ENCODE measurements around the gene UACA. TPM values are rescaled to one million over a fixed set of nuclear protein-coding genes. Genes with fewer than 3 reads are reported as not detected.

The UACA gene
- total RNA-seq, 2 donors from 2014 or later: 2.5 to 3.6 TPM

GRCh38 chr15:70722266-70723121 lies 40.9 kb downstream of the UACA start:
- no peak for DNase-seq (ENCODE audit: low spot score)
- H3K4me1 Mint-ChIP-seq (ENCODE audit: low read depth in 2 of 2): no peaks in the 10 kb centered on the region
- H3K27me3 Mint-ChIP-seq: peaks cover 8 to 14% of the 10 kb centered on the region in 2 donors
- no peak overlapping the region for H3K27ac Mint-ChIP-seq
- H3K9me3 Mint-ChIP-seq: no peaks in the 10 kb centered on the region
- no peaks in the 10 kb centered on the region for H3K36me3 Mint-ChIP-seq
- H3K4me3 Mint-ChIP-seq: no peak overlapping the region
- ATAC-seq: no peak

GRCh38 chr15:70720228-70721016 lies 42.9 kb downstream of the UACA start:
- ATAC-seq: no peak
- H3K4me1 Mint-ChIP-seq (ENCODE audit: low read depth in 2 of 2): no peaks in the 10 kb centered on the region
- H3K9me3 Mint-ChIP-seq: no peaks in the 10 kb centered on the region
- peaks cover 6 to 9% of the 10 kb centered on the region in 2 donors for H3K27me3 Mint-ChIP-seq
- no peak overlapping the region for H3K27ac Mint-ChIP-seq
- no peak overlapping the region for H3K4me3 Mint-ChIP-seq
- no peaks in the 10 kb centered on the region for H3K36me3 Mint-ChIP-seq
- no peak for DNase-seq (ENCODE audit: low spot score)

GRCh38 chr15:70717237-70717793 lies 46.0 kb downstream of the UACA start:
- Mint-ChIP-seq H3K36me3 (no peaks in the 10 kb centered on the region), H3K27me3 (peaks cover 8 to 20% of the 10 kb centered on the region in 2 donors), H3K9me3 (no peaks in the 10 kb centered on the region), H3K4me3 (no peak overlapping the region), H3K27ac (no peak overlapping the region), H3K4me1 (ENCODE audit: low read depth in 2 of 2) (peaks cover 2 to 3% of the 10 kb centered on the region in 2 donors)
- DNase-seq (ENCODE audit: low spot score) (no peak), ATAC-seq (no peak)

- Mint-ChIP-seq H3K9me3 (no peaks in the 10 kb centered on the region), H3K4me3 (no peak overlapping the region)
Observed at GRCh38 chr15:70715840-70716485, 47.4 kb downstream of the UACA start.

GRCh38 chr15:70714565-70714964 lies 48.8 kb downstream of the UACA start:
- DNase-seq (ENCODE audit: low spot score) (no peak), ATAC-seq (no peak)
- Mint-ChIP-seq H3K4me3 (no peak overlapping the region), H3K9me3 (no peaks in the 10 kb centered on the region), H3K27me3 (peaks cover 16 to 29% of the 10 kb centered on the region in 2 donors), H3K36me3 (no peaks in the 10 kb centered on the region), H3K27ac (no peak overlapping the region), H3K4me1 (ENCODE audit: low read depth in 2 of 2) (peaks cover 6 to 8% of the 10 kb centered on the region in 2 donors)

More at GRCh38 chr15:70715840-70716485, 47.4 kb downstream of the UACA start:
- H3K36me3 Mint-ChIP-seq: no peaks in the 10 kb centered on the region
- H3K27ac Mint-ChIP-seq: no peak overlapping the region
- ATAC-seq (no peak), DNase-seq (ENCODE audit: low spot score) (no peak)
- peaks cover 12 to 29% of the 10 kb centered on the region in 2 donors for H3K27me3 Mint-ChIP-seq
- H3K4me1 Mint-ChIP-seq (ENCODE audit: low read depth in 2 of 2): peaks cover 6 to 8% of the 10 kb centered on the region in 2 donors

- ATAC-seq: no peak
- no peak overlapping the region for H3K27ac Mint-ChIP-seq
- H3K27me3 Mint-ChIP-seq: peaks cover 16 to 29% of the 10 kb centered on the region in 2 donors
- H3K4me3 Mint-ChIP-seq: no peak overlapping the region
- no peaks in the 10 kb centered on the region for H3K36me3 Mint-ChIP-seq
- H3K9me3 Mint-ChIP-seq: no peaks in the 10 kb centered on the region
- no peak for DNase-seq (ENCODE audit: low spot score)
- H3K4me1 Mint-ChIP-seq (ENCODE audit: low read depth in 2 of 2): peaks cover 6 to 8% of the 10 kb centered on the region in 2 donors
Observed at GRCh38 chr15:70714015-70714414, 49.3 kb downstream of the UACA start.

- no peak overlapping the region for H3K27ac Mint-ChIP-seq
- H3K4me3 Mint-ChIP-seq: no peak overlapping the region
- H3K36me3 Mint-ChIP-seq: no peaks in the 10 kb centered on the region
- H3K27me3 Mint-ChIP-seq: peaks cover 21 to 29% of the 10 kb centered on the region in 2 donors
- peaks cover 6 to 8% of the 10 kb centered on the region in 2 donors for H3K4me1 Mint-ChIP-seq (ENCODE audit: low read depth in 2 of 2)
- no peaks in the 10 kb centered on the region for H3K9me3 Mint-ChIP-seq
- ATAC-seq (no peak), DNase-seq (ENCODE audit: low spot score) (no peak)
Observed at GRCh38 chr15:70712271-70712670, 51.1 kb downstream of the UACA start.

- Mint-ChIP-seq H3K9me3 (no peaks in the 10 kb centered on the region), H3K4me1 (ENCODE audit: low read depth in 2 of 2) (peaks cover 6 to 8% of the 10 kb centered on the region in 2 donors), H3K27me3 (peaks cover 29 to 30% of the 10 kb centered on the region in 2 donors), H3K27ac (no peak overlapping the region), H3K4me3 (no peak overlapping the region), H3K36me3 (no peaks in the 10 kb centered on the region)
- no peak for ATAC-seq
- no peak for DNase-seq (ENCODE audit: low spot score)
Observed at GRCh38 chr15:70710714-70711113, 52.6 kb downstream of the UACA start.

- H3K4me1 Mint-ChIP-seq (ENCODE audit: low read depth in 2 of 2): peaks cover 6 to 8% of the 10 kb centered on the region in 2 donors
Observed at GRCh38 chr15:70708839-70709238, 54.5 kb downstream of the UACA start.

GRCh38 chr15:70707686-70708300 lies 55.6 kb downstream of the UACA start:
- no peak for DNase-seq (ENCODE audit: low spot score)
- Mint-ChIP-seq H3K36me3 (no peaks in the 10 kb centered on the region), H3K4me1 (ENCODE audit: low read depth in 2 of 2) (peaks cover 6 to 8% of the 10 kb centered on the region in 2 donors), H3K27ac (no peak overlapping the region), H3K27me3 (peaks cover 28 to 35% of the 10 kb centered on the region in 2 donors), H3K4me3 (no peak overlapping the region), H3K9me3 (no peaks in the 10 kb centered on the region)
- ATAC-seq: no peak

More at GRCh38 chr15:70708839-70709238, 54.5 kb downstream of the UACA start:
- DNase-seq (ENCODE audit: low spot score): no peak
- no peaks in the 10 kb centered on the region for H3K36me3 Mint-ChIP-seq
- ATAC-seq: no peak
- H3K27ac Mint-ChIP-seq: no peak overlapping the region
- H3K9me3 Mint-ChIP-seq: no peaks in the 10 kb centered on the region
- H3K27me3 Mint-ChIP-seq: peaks cover 31 to 35% of the 10 kb centered on the region in 2 donors
- no peak overlapping the region for H3K4me3 Mint-ChIP-seq

- Mint-ChIP-seq H3K36me3 (no peaks in the 10 kb centered on the region), H3K4me1 (ENCODE audit: low read depth in 2 of 2) (no peaks in the 10 kb centered on the region), H3K27ac (no peak overlapping the region), H3K4me3 (no peak overlapping the region), H3K27me3 (peaks cover 19 to 32% of the 10 kb centered on the region in 2 donors), H3K9me3 (no peaks in the 10 kb centered on the region)
- no peak for ATAC-seq
- DNase-seq (ENCODE audit: low spot score): no peak
Observed at GRCh38 chr15:70704731-70705130, 58.6 kb downstream of the UACA start.

- Mint-ChIP-seq H3K9me3 (no peaks in the 10 kb centered on the region), H3K36me3 (no peaks in the 10 kb centered on the region), H3K4me1 (ENCODE audit: low read depth in 2 of 2) (no peaks in the 10 kb centered on the region), H3K27ac (no peak overlapping the region), H3K27me3 (peaks cover 19 to 32% of the 10 kb centered on the region in 2 donors), H3K4me3 (no peak overlapping the region)
- ATAC-seq: no peak
- DNase-seq (ENCODE audit: low spot score): no peak
Observed at GRCh38 chr15:70704166-70704565, 59.2 kb downstream of the UACA start.
